Epithelial cell of esophagus (primary cell): ENCODE data around the gene RPUSD2.

Experiments
- DNase-seq: peaks from one replicate; pipeline ENCODE4 v3.0.0; 2010; ENCODE audit warnings: low read depth
- H3K4me3 ChIP-seq: 2 replicates; pipeline ENCODE4 v1.5.1; 2011; ENCODE audit warnings: mild to moderate bottlenecking, low read length, control low read depth
- TF ChIP-seq, protein P1 (sequence below): IDR thresholded peaks from 2 replicates; pipeline ENCODE4 v1.5.1; 2011; ENCODE audit warnings: low read depth, mild to moderate bottlenecking, low read length, control low read depth, inconsistent platforms; ENCODE audit not compliant: insufficient read depth; ENCODE audit errors: missing control alignments

RPUSD2 gene

GRCh38 chr15:40594429-40594836 is 25.3 kb downstream of the RPUSD2 start:
- peak overlapping the region; percentile 93 for H3K4me3 ChIP-seq
- TF ChIP-seq, protein P1, sequence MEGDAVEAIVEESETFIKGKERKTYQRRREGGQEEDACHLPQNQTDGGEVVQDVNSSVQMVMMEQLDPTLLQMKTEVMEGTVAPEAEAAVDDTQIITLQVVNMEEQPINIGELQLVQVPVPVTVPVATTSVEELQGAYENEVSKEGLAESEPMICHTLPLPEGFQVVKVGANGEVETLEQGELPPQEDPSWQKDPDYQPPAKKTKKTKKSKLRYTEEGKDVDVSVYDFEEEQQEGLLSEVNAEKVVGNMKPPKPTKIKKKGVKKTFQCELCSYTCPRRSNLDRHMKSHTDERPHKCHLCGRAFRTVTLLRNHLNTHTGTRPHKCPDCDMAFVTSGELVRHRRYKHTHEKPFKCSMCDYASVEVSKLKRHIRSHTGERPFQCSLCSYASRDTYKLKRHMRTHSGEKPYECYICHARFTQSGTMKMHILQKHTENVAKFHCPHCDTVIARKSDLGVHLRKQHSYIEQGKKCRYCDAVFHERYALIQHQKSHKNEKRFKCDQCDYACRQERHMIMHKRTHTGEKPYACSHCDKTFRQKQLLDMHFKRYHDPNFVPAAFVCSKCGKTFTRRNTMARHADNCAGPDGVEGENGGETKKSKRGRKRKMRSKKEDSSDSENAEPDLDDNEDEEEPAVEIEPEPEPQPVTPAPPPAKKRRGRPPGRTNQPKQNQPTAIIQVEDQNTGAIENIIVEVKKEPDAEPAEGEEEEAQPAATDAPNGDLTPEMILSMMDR: peak; percentile 27
- DNase-seq: peak; percentile 52

DNA sequence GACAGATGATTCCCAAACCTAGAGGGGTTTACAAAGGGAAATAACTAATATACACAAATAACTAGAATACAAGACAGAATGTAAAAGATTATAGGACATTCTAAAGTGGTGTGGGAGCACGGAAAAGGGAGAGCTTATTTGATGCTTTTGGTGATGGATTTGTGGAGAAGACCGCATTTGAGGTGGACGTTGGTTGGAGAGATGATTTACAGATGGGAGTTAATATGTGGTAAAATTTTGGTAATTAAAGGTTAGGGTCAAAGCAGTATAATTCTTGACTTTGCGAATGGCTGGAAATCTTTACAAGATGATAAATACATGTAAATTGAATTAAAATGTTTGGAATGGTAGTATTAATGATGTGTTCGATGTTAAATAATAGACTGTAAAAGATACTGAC is 26.1 kb downstream of the RPUSD2 start:
- peak overlapping the region; percentile 93 for H3K4me3 ChIP-seq
- TF ChIP-seq, protein P1: no peak
- DNase-seq: no peak

GRCh38 chr15:40595773-40596172 is 26.7 kb downstream of the RPUSD2 start:
- H3K4me3 ChIP-seq: no peak overlapping the region
- DNase-seq: no peak
- TF ChIP-seq, protein P1: no peak

DNA sequence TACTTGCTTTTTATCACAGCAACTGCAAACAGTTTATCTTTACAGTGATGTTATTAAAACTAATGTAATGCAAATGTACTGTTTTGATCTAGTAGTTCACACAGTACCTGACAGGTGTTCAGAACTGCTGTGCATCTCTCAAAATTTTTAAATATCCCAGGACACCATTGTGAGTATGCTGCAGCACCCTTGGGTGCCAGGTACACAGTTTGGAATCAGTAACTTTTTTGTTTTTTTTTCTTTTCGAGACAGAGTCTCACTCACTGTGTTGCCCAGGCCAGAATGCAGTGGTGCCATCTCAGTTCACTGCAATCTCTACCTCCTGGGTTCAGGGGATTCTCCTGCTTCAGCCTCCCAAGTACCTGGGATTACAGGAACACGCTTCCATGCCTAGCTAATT is 27.9 kb downstream of the RPUSD2 start:
- DNase-seq: no peak
- H3K4me3 ChIP-seq: no peak overlapping the region
- TF ChIP-seq, protein P1: no peak

- TF ChIP-seq, protein P1: no peak
- no peak overlapping the region for H3K4me3 ChIP-seq
- peak; percentile 70 for DNase-seq
These were observed 29.0 kb downstream of the RPUSD2 start for GRCh38 chr15:40598126-40598525.

GRCh38 chr15:40598672-40599071 is 29.6 kb downstream of the RPUSD2 start:
- DNase-seq: no peak
- H3K4me3 ChIP-seq: no peak overlapping the region
- TF ChIP-seq, protein P1: no peak

- H3K4me3 ChIP-seq: no peak overlapping the region
- TF ChIP-seq, protein P1: no peak
- DNase-seq: no peak
These were observed 31.9 kb downstream of the RPUSD2 start for GRCh38 chr15:40600956-40601355.
